HepG2 (cell line): ENCODE data around the gene CEP128. TPM values are rescaled to one million over a fixed set of nuclear protein-coding genes. Genes with fewer than 3 reads are reported as not detected.

ENCODE experiments used
- ATAC-seq: fragments of 200-7000 bp; cut with Tn5 transposase; 3 replicates; pipeline ENCODE4 v1.9.1; 2020; ENCODE audit warnings: mild to moderate bottlenecking, moderate library complexity
- BruUV-seq: library from RNA; stranded (reverse); fragments of 400-500 nt; replicated peaks from 2 replicates; lab custom pipeline; 2021; lab: Mats Ljungman, UMichigan
- CTCF ChIA-PET: fragments of 300-600 bp; formaldehyde crosslinking; extraction: SDS; loops from one replicate; lab custom pipeline; 2021; ENCODE audit warnings: low total read pairs, inconsistent platforms, low intra/inter-chr PET ratio; lab: Yijun Ruan, JAX
- POLR2A ChIA-PET: fragments of 350-600 bp; sonication (Branson Sonifier 250); formaldehyde crosslinking; loops from one replicate; lab custom pipeline; 2020; ENCODE audit warnings: antibody characterized with exemption, inconsistent platforms; lab: Yijun Ruan, JAX
- DNase-seq: peaks from one replicate; pipeline ENCODE4 v3.0.0-alpha.2; 2015; ENCODE audit warnings: low spot score
- FAIRE-seq: peaks from 3 replicates; lab custom pipeline; 2011; peaks lifted over from hg19 to GRCh38; lab: Jason Lieb, UNC
- H2AFZ ChIP-seq: one replicate; pipeline ENCODE4 v1.6.1; 2011; ENCODE audit warnings: low read length, inconsistent platforms
- H3K27ac ChIP-seq: fragments of 300-600 bp; 3 replicates; pipeline ENCODE4 v1.8.0; 2011; ENCODE audit warnings: mixed run types, mild to moderate bottlenecking, mixed read lengths, low read length, inconsistent platforms; ENCODE audit not compliant: insufficient read depth; ENCODE audit errors: extremely low read length
- H3K27me3 ChIP-seq, 2 experiments: fragments of 200-600 bp in 1 of 2; 2 replicates in 1 of 2; 3 replicates in 1 of 2; pipeline versions ENCODE4 v1.6.0 to v1.8.0; 2011; ENCODE audit warnings: low read length in 2 of 2, mild to moderate bottlenecking in 2 of 2, moderate library complexity in 2 of 2, inconsistent platforms in 1 of 2; ENCODE audit not compliant: insufficient read depth in 2 of 2, control insufficient read depth in 1 of 2
- H3K36me3 ChIP-seq, 2 experiments: fragments of 200-600 bp in 1 of 2; replicated peaks in 1 of 2; 2 replicates in 1 of 2; 3 replicates in 1 of 2; pipeline versions ENCODE4 v1.5.1 to v1.8.0; 2011; ENCODE audit warnings: low read length in 2 of 2, inconsistent platforms in 1 of 2; ENCODE audit not compliant: insufficient read depth in 2 of 2, control insufficient read depth in 1 of 2
- H3K4me1 ChIP-seq: 2 replicates; pipeline ENCODE4 v1.5.1; 2012; ENCODE audit warnings: low read length, inconsistent platforms; ENCODE audit not compliant: insufficient read depth
- H3K4me2 ChIP-seq: 2 replicates; pipeline ENCODE4 v1.6.0; 2011; ENCODE audit warnings: low read depth, low read length, inconsistent platforms
- H3K4me3 ChIP-seq, 3 experiments: fragments of 200-600 bp in 1 of 3; sonication (generic), shearing (Covaris generic) in 1 of 3; replicated peaks in 1 of 3; 2 replicates each; pipeline ENCODE4 v1.5.1; 2011 to 2016; ENCODE audit warnings: low read length in 3 of 3, inconsistent platforms in 2 of 3, low read depth in 2 of 3, mild to moderate bottlenecking in 2 of 3, control low read depth in 1 of 3, mixed read lengths in 1 of 3; ENCODE audit not compliant: insufficient read depth in 1 of 3
- H3K79me2 ChIP-seq: one replicate; pipeline ENCODE4 v1.6.1; 2011; ENCODE audit warnings: low read length, inconsistent platforms; ENCODE audit not compliant: insufficient read depth
- H3K9ac ChIP-seq: 2 replicates; pipeline ENCODE4 v1.6.0; 2011; ENCODE audit warnings: mild to moderate bottlenecking, low read depth, low read length, inconsistent platforms; ENCODE audit not compliant: insufficient read depth
- H3K9me3 ChIP-seq: 2 replicates; pipeline ENCODE4 v1.5.1; 2012; ENCODE audit warnings: mild to moderate bottlenecking, low read length
- H4K20me1 ChIP-seq: 2 replicates; pipeline ENCODE4 v1.6.0; 2011; ENCODE audit warnings: inconsistent platforms, mild to moderate bottlenecking, low read length, moderate library complexity; ENCODE audit not compliant: insufficient read depth
- ARHGAP35 ChIP-seq: sonication (generic); formaldehyde crosslinking; IDR thresholded peaks from 2 replicates; pipeline ENCODE4 v1.9.0; 2022; ENCODE audit warnings: mild to moderate bottlenecking, inconsistent platforms, moderate library complexity, missing genetic modification reagents, borderline replicate concordance
- BATF2 ChIP-seq: sonication (generic); formaldehyde crosslinking; IDR thresholded peaks from 2 replicates; pipeline ENCODE4 v1.8.0; 2022; ENCODE audit warnings: mild to moderate bottlenecking, missing genetic modification reagents, moderate library complexity
- FOXC1 ChIP-seq: sonication (generic); formaldehyde crosslinking; IDR thresholded peaks from 2 replicates; pipeline ENCODE4 v1.8.0; 2022; ENCODE audit warnings: mild to moderate bottlenecking, missing genetic modification reagents, borderline replicate concordance
- FOXJ3 ChIP-seq: sonication (generic); formaldehyde crosslinking; IDR thresholded peaks from 2 replicates; pipeline ENCODE4 v1.4.0; 2020; ENCODE audit warnings: missing genetic modification reagents, mild to moderate bottlenecking, borderline replicate concordance
- HES4 ChIP-seq: sonication (generic); formaldehyde crosslinking; IDR thresholded peaks from 2 replicates; pipeline ENCODE4 v1.9.0; 2021; ENCODE audit warnings: mild to moderate bottlenecking, missing genetic modification reagents, borderline replicate concordance
- MXD1 ChIP-seq: sonication (generic); formaldehyde crosslinking; IDR thresholded peaks from 2 replicates; pipeline ENCODE4 v1.4.0; 2020; ENCODE audit warnings: mild to moderate bottlenecking, missing genetic modification reagents
- NCOR1 ChIP-seq: fragments of 200-600 bp; sonication (generic); IDR thresholded peaks from 2 replicates; pipeline ENCODE4 v1.7.0; 2017; ENCODE audit warnings: antibody characterized with exemption, low read length, borderline replicate concordance
- NFATC3 ChIP-seq: sonication (generic); formaldehyde crosslinking; IDR thresholded peaks from 2 replicates; pipeline ENCODE4 v1.5.1; 2020; ENCODE audit warnings: mild to moderate bottlenecking, missing genetic modification reagents
- PAF1 ChIP-seq: IDR thresholded peaks from 2 replicates; pipeline ENCODE4 v1.6.1; 2016; ENCODE audit warnings: missing genetic modification reagents, missing compliant biosample characterization
- SAP130 ChIP-seq: IDR thresholded peaks from 2 replicates; pipeline ENCODE4 v1.6.1; 2016; ENCODE audit warnings: low read depth
- ZNF101 ChIP-seq: sonication (generic); formaldehyde crosslinking; IDR thresholded peaks from 2 replicates; pipeline ENCODE4 v1.4.0; 2020; ENCODE audit warnings: mild to moderate bottlenecking, low read depth, missing genetic modification reagents, borderline replicate concordance
- ZNF225 ChIP-seq: sonication (generic); formaldehyde crosslinking; IDR thresholded peaks from 2 replicates; pipeline ENCODE4 v1.4.0; 2020; ENCODE audit warnings: mild to moderate bottlenecking, missing genetic modification reagents
- ZNF24 ChIP-seq: fragments of 450-650 bp; IDR thresholded peaks from 2 replicates; pipeline ENCODE4 v1.6.1; 2017; ENCODE audit warnings: antibody characterized with exemption, mild to moderate bottlenecking
- ZNF350 ChIP-seq: sonication (generic); formaldehyde crosslinking; IDR thresholded peaks from 2 replicates; pipeline ENCODE4 v1.4.0; 2020; ENCODE audit warnings: mild to moderate bottlenecking, low read depth, missing genetic modification reagents, borderline replicate concordance
- WGBS: methylation state at CpG from one replicate; pipeline ENCODE4 v1.1.6; 2017; ENCODE audit warnings: low lambda C conversion rate; 5-methylcytosine and 5-hydroxymethylcytosine counted together
- in situ Hi-C: cut with HindIII; loops from 2 replicates; pipeline ENCODE4 v1.10.0; 2017; ENCODE audit warnings: low pct_unique_long_range_greater_than_20kb; ENCODE audit not compliant: extremely low pct_ligation_motif_present
- intact Hi-C: fragments of 100-400 bp; cut with micrococcal nuclease; formaldehyde crosslinking; loops from one replicate; pipeline ENCODE4 v1.10.0; 2022; ENCODE audit not compliant: unreplicated experiment
- polyA plus RNA-seq, 8 experiments: library from polyadenylated mRNA; depleted of rRNA in 3 of 8; stranded (reverse) in 7 of 8; unstranded in 1 of 8; fragments of >200 nt; fragmentation: Illumina TruSeq in 4 of 8; extraction: Trizol in 4 of 8; gene quantifications; 2 replicates each; pipeline versions ENCODE4 v1.2.1 to v1.2.3, GENCODE V29; 2011 to 2016; ENCODE audit warnings: low read depth in 4 of 8, missing spikeins in 1 of 8, mixed read lengths in 1 of 8; ENCODE audit not compliant: insufficient read depth in 1 of 8
- total RNA-seq, 5 experiments: library from RNA; depleted of rRNA; stranded (reverse); fragments of >200 nt; fragmentation: Illumina TruSeq; extraction: Trizol; gene quantifications; 2 replicates each; pipeline ENCODE4 v1.2.3, GENCODE V29; 2016; ENCODE audit warnings: low read depth in 1 of 5
- TF ChIP-seq, protein P1 (sequence below): sonication (generic); formaldehyde crosslinking; IDR thresholded peaks from 2 replicates; pipeline ENCODE4 v1.4.0; 2020; ENCODE audit warnings: mild to moderate bottlenecking, missing genetic modification reagents
- TF ChIP-seq, protein P2 (sequence below): IDR thresholded peaks from 2 replicates; pipeline ENCODE4 v1.6.1; 2016; ENCODE audit warnings: missing compliant biosample characterization, missing genetic modification reagents, borderline replicate concordance

CEP128 gene
- total and polyA plus RNA-seq, 2 of the 13 experiments (the other 11 are each of a cell fraction or from before 2014, with no cell fraction given) = 1.3 to 7.5 TPM

- H2AFZ ChIP-seq = no peak overlapping the region
- no peaks in the 10 kb centered on the region for H3K4me1 ChIP-seq
- no peak overlapping the region for H3K4me3 ChIP-seq
- H4K20me1 ChIP-seq = no peaks in the 10 kb centered on the region
- no peaks in the 10 kb centered on the region for H3K79me2 ChIP-seq
- no peak for DNase-seq
- no peak overlapping the region for H3K4me2 ChIP-seq
- CTCF ChIA-PET = no interaction called here
- FAIRE-seq = no peak
- no peak overlapping the region for H3K27ac ChIP-seq
- no peaks in the 10 kb centered on the region for H3K36me3 ChIP-seq
- H3K9ac ChIP-seq = no peak overlapping the region
- H3K9me3 ChIP-seq = no peaks in the 10 kb centered on the region
- intact Hi-C loops = no loop called here
- 97% methylated on average over 3 of the region's 3 CpGs for WGBS
- no peaks in the 10 kb centered on the region for H3K27me3 ChIP-seq
- POLR2A ChIA-PET = no interaction called here
- no peak for ATAC-seq
- BruUV-seq = no TSS peak
- in situ Hi-C loops = no loop called here
- TF ChIP-seq MXD1 (CRISPR knock-in tag) = no peak
- no peak for TF ChIP-seq BATF2 (CRISPR knock-in tag)
- TF ChIP-seq NCOR1 = no peak
- no peak for TF ChIP-seq ZNF101
- TF ChIP-seq ZNF350 (CRISPR knock-in tag) = no peak
- no peak for TF ChIP-seq ZNF24
- TF ChIP-seq SAP130 = no peak
- no peak for TF ChIP-seq HES4
- TF ChIP-seq PAF1 = no peak
- no peak for TF ChIP-seq FOXC1 (CRISPR knock-in tag)
- TF ChIP-seq NFATC3 (CRISPR knock-in tag) = no peak
- no peak for TF ChIP-seq ZNF225
- TF ChIP-seq ARHGAP35 = no peak
- no peak for TF ChIP-seq FOXJ3 (CRISPR knock-in tag)
- TF ChIP-seq, protein P1, sequence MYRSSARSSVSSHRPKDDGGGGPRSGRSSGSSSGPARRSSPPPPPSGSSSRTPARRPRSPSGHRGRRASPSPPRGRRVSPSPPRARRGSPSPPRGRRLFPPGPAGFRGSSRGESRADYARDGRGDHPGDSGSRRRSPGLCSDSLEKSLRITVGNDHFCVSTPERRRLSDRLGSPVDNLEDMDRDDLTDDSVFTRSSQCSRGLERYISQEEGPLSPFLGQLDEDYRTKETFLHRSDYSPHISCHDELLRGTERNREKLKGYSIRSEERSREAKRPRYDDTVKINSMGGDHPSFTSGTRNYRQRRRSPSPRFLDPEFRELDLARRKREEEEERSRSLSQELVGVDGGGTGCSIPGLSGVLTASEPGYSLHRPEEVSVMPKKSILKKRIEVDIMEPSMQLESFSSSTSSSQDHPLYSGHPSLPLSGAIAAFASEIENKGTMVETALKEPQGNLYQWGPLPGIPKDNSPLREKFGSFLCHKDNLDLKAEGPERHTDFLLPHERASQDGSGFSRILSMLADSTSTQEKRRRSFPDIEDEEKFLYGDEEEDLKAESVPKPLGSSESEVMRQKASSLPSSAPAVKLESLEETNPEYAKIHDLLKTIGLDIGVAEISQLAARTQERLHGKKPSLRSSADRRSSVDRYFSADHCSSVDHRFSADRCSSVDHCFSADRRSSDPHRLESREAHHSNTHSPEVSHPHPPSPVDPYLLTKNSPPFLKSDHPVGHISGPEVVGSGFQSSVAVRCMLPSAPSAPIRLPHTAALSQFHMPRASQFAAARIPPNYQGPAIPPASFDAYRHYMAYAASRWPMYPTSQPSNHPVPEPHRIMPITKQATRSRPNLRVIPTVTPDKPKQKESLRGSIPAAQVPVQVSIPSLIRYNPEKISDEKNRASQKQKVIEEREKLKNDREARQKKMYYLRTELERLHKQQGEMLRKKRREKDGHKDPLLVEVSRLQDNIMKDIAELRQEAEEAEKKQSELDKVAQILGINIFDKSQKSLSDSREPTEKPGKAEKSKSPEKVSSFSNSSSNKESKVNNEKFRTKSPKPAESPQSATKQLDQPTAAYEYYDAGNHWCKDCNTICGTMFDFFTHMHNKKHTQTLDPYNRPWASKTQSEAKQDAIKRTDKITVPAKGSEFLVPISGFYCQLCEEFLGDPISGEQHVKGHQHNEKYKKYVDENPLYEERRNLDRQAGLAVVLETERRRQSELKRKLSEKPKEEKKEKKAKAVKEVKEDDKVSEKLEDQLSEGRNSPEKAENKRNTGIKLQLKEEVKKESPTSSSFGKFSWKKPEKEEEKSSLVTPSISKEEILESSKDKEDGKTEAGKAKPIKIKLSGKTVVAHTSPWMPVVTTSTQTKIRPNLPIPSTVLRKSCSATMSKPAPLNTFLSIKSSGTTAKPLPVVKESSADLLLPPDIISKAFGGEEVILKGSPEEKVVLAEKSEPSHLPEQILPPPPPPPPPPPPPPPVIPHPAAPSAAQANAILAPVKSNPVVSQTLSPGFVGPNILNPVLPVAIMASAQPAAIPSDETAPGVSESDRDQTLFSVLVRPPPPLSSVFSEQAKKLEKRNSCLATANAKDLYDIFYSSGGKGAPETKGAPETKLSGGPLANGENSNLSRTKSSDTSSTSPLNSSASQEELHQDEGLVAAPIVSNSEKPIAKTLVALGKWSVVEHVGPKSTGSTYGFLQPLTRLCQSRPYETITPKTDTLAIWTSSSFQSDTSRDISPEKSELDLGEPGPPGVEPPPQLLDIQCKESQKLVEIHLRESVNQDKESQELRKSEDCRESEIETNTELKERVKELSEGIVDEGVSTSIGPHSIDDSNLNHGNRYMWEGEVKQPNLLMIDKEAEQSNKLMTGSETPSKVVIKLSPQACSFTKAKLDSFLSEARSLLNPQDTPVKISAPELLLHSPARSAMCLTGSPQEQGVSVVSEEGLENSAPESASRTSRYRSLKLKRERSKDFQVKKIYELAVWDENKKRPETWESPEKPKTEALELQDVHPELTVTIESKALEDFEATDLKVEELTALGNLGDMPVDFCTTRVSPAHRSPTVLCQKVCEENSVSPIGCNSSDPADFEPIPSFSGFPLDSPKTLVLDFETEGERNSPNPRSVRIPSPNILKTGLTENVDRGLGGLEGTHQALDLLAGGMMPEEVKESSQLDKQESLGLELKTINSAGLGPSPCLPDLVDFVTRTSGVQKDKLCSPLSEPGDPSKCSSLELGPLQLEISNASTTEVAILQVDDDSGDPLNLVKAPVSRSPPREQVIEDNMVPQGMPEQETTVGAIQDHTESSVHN (CRISPR knock-in tag) = no peak
- TF ChIP-seq, protein P2, sequence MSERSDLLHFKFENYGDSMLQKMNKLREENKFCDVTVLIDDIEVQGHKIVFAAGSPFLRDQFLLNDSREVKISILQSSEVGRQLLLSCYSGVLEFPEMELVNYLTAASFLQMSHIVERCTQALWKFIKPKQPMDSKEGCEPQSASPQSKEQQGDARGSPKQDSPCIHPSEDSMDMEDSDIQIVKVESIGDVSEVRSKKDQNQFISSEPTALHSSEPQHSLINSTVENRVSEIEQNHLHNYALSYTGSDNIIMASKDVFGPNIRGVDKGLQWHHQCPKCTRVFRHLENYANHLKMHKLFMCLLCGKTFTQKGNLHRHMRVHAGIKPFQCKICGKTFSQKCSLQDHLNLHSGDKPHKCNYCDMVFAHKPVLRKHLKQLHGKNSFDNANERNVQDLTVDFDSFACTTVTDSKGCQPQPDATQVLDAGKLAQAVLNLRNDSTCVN (CRISPR knock-in tag) = no peak
These were observed 370.6 kb downstream of the CEP128 start for GRCh38 chr14:80570930-80571298.
